ENCODE data around the gene EXOC4. TPM values are rescaled to one million over a fixed set of nuclear protein-coding genes. Genes with fewer than 3 reads are reported as not detected.

EXOC4 gene
- total and polyA plus RNA-seq, 2 of the 8 experiments (the other 6 are each of a cell fraction or from before 2014, with no cell fraction given) = 27.0 to 67.3 TPM

- TF ChIP-seq EZH2 (IDR thresholded peaks at IDR 0.05; ENCODE audit: low read depth, low read length, severe bottlenecking) (no peak), NRF1 (IDR thresholded peaks at IDR 0.05; ENCODE audit: low read depth, low read length) (no peak), E2F6 (IDR thresholded peaks at IDR 0.05) (no peak), KDM4A (IDR thresholded peaks at IDR 0.05; ENCODE audit: low read depth, low read length, severe bottlenecking) (no peak)
Observed at GRCh38 chr7:133727476-133728214, 474.8 kb downstream of the EXOC4 start (continued).
